T-helper 1 cell treated with Interleukin-12 subunit alpha and Interleukin-12 subunit beta and Interleukin-4 antibody, amounts not matched to agents 30 ng/mL and 1 ng/mL, for 36 hours (primary cell): ENCODE results near the gene LRG1. TPM values are rescaled to one million over a fixed set of nuclear protein-coding genes. Genes with fewer than 3 reads are reported as not detected.
"Not testable (repeated sequence)": the region's sequence is repeated elsewhere in the genome, so short reads cannot be mapped to it uniquely, and the experiment has no call there.

ENCODE experiments used
- intact Hi-C: fragments of 100-400 bp; cut with micrococcal nuclease; formaldehyde crosslinking; loops from one replicate; pipeline ENCODE4 v1.15.1; 2024
- total RNA-seq: library from RNA; stranded (reverse); gene quantifications from 2 replicates; pipeline ENCODE4 v1.2.3, GENCODE V29; 2022

LRG1 gene
- total RNA-seq, 1 donor from 2014 or later: 1.1 TPM

- intact Hi-C loops: loop anchor here (1.0 kb wide), 2 partner anchors 60 to 215 kb away; partner anchors contain the start of gene FEM1A
These were observed 36.4 kb upstream of the LRG1 start for GRCh38 chr19:4576016-4576933.

GRCh38 chr19:4575267-4576015 lies 35.6 kb upstream of the LRG1 start:
- intact Hi-C loops: loop anchor here (1.0 kb wide), 2 partner anchors 61 to 216 kb away; partner anchors contain the start of gene FEM1A

GRCh38 chr19:4573682-4574081 lies 33.8 kb upstream of the LRG1 start:
- intact Hi-C loops: no loop called here

GRCh38 chr19:4571305-4571917 lies 31.6 kb upstream of the LRG1 start:
- intact Hi-C loops: no loop called here

GRCh38 chr19:4570916-4571304 lies 31.1 kb upstream of the LRG1 start:
- intact Hi-C loops: no loop called here

- intact Hi-C loops: no loop called here
These were observed 30.6 kb upstream of the LRG1 start for GRCh38 chr19:4570402-4570801.

- intact Hi-C loops: no loop called here
These were observed 29.1 kb upstream of the LRG1 start for GRCh38 chr19:4568886-4569285.

- intact Hi-C loops: no loop called here
These were observed 27.8 kb upstream of the LRG1 start for GRCh38 chr19:4567584-4568071.

GRCh38 chr19:4566402-4567051 lies 26.7 kb upstream of the LRG1 start:
- intact Hi-C loops: no loop called here

GRCh38 chr19:4563562-4563961 lies 23.7 kb upstream of the LRG1 start:
- intact Hi-C loops: not testable (repeated sequence)

- intact Hi-C loops: not testable (repeated sequence)
These were observed 22.2 kb upstream of the LRG1 start for GRCh38 chr19:4562085-4562484.

- intact Hi-C loops: no loop called here
These were observed 19.7 kb upstream of the LRG1 start, which contains the start of gene SEMA6B for GRCh38 chr19:4559569-4559968. SEMA6B (minus strand) TSS chr19:4559684; CDS start chr19:4558457, 1,227 bp downstream.

- intact Hi-C loops: no loop called here
These were observed 18.4 kb upstream of the LRG1 start for GRCh38 chr19:4557971-4558941.

GRCh38 chr19:4557144-4557970 lies 17.5 kb upstream of the LRG1 start:
- intact Hi-C loops: no loop called here

GRCh38 chr19:4556597-4557127 lies 16.8 kb upstream of the LRG1 start:
- intact Hi-C loops: no loop called here

- intact Hi-C loops: no loop called here
These were observed 16.1 kb upstream of the LRG1 start for GRCh38 chr19:4555657-4556561.

GRCh38 chr19:4554717-4555116 lies 14.9 kb upstream of the LRG1 start:
- intact Hi-C loops: no loop called here

- intact Hi-C loops: no loop called here
These were observed 13.9 kb upstream of the LRG1 start for GRCh38 chr19:4553775-4554174.
